GF-D8 (cell line): Measurements from ENCODE around the gene VAMP1.
"Not testable (repeated sequence)": the region's sequence is repeated elsewhere in the genome, so short reads cannot be mapped to it uniquely, and the experiment has no call there.

Experiments
- DNase-seq: peaks from one replicate; lab custom pipeline; 2025; lab: John Stamatoyannopoulos, UW

VAMP1 gene, protein sequence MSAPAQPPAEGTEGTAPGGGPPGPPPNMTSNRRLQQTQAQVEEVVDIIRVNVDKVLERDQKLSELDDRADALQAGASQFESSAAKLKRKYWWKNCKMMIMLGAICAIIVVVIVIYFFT

DNA sequence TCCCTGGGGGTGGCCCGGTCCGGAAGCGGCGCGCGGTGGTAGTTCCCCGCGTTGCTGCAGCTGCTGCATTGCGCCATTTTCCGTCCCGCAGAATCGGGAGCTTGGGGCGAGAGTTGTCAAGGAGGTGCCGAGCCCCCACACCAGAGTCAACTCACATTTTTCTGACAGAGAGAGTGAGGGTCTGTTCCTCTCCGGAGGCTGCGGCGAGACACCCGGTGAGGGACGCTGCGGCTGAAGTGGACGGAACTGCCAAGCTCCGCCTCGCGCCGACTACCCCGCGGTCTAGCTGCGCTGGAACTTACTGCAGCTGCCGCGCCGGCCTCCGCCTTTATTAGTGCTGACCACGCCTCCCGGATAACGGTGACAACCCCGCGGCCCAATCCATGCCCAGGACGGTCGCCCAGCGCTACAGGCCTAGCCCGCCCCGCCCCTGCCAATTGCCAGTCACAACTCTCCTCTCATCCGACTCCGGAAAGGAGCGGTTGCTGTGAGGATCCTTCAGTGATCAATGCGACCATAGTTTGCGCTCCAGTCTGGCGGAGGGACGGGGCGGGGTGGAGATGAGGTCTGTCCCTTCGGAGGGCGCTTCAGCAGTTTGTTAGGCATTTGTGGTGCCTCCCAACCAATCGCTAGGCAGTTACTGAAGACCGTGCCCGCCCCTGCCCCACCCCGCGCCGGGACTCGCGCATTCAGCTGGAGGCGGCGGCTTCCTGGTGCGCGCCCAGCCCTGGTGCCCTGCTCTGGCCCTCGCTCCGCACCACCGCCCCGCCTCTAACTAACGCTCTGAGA, at the start of gene VAMP1:
VAMP1 (minus strand) TSS at position 303 of the 789 bp plus-strand sequence; CDS start at position 157, 146 bp downstream.
- peak; percentile 91 for DNase-seq

DNA sequence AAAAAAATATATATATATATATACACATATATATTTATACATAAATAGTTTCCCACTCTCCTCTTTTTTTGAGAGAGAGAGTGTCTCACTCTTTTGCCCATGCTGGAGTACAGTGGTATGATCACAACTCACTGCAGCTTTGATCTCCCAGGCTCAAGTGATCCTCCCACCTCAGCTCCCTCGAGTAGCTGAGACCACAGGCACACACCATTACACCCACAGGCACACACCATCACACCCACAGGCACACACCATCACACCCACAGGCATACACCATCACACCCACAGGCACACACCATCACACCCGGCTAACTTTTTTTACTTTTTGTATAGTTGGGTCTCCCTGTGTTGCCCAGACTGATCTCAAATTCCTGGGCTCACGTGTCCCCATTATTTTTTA, 49.7 kb upstream of the VAMP1 start:
- DNase-seq, result no peak

DNA sequence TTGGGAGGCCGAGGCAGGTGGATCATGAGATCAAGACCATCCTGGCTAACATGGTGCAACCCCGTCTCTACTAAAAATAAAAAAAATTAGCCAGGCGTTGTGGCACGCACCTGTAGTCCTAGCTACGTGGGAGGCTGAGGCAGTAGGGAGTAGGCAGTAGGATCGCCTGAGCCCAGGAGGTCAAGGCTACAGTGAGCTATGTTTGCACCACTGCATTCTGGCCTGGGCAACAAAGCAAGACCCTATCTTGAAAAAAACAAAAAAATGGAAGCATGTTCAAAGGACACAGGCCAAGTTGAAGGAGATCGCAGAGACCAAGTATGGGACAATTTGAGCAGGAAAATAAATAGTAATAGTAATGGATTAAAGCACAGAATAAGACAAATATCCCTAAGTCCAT, 37.6 kb upstream of the VAMP1 start:
- DNase-seq, result no peak

DNA sequence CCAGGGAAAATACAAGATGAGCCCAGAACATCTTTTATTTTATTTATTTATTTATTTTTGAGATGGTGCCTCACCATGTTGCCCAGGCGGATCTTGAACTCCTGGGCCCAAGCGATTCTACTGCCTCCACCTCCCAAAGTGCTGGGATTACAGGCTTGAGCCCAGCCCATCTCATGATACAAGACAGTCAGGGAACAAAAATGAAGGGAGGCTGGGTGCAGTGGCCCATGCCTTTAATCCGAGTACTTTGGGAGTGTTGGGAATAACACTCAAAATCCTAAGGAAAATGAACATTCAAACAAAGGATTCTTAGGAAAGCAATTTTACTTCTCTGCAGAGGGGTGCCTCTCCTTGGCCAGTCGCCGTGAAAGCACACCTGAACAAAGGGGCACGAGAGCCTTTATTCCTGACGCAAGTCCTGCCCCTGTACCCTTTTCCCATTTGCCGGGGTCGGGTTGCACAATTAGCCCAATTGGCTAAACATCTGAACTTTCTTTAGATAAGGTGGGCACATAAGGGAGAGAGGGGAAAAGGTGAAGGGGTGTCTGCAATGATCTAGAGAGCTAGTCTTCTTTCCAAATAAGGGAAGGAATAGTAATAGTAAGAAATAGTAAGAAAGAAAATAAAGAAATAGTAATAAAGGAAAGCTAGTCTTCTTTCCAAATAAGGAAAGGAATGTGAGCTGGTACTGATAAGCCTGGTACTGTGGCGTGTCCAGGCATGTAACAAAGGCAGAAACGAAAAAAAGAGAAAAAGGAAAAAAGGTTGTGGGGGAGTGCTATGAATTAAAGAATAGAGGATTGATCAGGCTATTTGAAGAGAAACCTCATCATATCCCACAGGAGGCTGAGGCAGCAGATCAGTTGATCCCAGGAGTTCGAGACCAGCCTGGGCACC, 36.9 kb upstream of the VAMP1 start:
- no peak for DNase-seq

DNA sequence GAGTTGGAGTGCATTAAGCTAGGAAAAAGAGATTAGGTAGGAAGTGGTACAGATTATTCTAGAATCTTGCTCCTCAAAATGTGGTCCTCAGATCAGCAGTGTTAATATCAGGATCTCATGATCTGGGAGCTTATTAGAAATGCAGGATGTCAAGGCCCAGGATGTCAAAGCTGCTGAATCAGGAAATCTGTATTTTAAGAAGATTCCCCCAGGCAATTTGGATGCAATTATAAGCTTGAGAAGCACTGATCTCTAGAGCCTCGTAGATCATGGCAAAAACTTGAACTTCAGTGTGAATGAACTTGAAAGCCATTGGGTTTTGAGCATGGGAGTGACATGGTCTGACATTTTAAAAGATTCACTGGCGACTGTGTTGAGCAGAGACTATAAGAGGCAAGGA, 30.0 kb upstream of the VAMP1 start:
- no peak for DNase-seq

DNA sequence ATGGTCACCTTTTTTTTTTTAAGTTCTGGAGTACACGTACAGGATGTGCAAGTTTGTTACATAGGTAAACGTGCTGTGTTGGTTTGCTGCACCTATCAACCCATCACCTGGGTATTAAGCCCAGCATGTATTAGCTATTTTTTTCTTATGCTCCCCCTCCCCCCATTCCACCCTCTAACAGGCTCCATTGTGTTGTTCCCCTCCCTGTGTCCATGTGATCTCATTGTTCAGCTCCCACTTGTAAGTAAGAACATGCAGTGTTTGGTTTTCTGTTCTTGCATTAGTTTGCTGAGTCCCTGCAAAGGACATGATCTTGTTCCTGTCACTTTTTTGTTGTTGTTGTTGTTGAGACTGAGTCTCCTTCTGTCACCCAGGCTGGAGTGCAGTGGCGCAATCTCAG, 26.8 kb upstream of the VAMP1 start:
- DNase-seq, result not testable (repeated sequence)

DNA sequence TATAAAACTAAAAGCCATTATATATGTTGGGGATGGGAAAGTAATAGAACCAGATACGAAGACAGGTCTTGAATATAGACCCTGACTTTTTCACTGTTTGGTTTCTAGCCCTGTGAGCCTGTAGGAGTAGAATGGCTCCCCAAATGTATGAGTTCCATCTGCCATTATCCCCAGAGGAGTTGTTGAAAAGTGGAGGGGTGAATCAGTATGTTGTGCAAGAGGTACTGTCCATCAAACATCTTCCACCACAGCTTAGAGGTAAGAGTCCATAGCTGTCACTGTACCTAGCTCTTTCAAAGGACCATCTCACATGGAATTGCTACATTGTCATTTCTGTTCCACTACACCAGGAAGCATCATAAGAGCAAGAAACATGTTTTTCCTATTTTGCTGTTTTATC, 24.5 kb upstream of the VAMP1 start:
- no peak for DNase-seq

DNA sequence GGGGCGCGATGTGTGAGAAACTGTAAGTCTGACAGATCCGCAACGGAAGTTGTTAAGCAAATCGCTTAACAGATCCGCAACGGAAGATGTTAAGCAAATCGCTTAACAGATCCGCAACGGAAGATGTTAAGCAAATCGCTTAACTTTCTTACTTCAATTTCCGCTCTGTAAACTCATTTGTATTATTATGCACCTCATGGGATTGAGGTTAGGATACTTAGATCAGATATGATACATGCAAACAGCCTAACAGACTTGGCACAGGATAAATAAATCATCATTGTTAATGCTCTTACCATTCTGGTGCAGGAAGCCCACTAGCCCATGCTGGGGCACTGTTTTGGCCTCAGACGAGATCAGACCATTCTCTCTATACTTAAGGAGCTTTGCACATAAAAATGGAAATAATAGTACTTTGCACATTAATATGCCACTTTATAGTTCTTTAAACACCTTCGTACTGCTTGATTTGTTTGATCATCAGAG, 23.8 kb upstream of the VAMP1 start:
- DNase-seq, result peak; percentile 89

DNA sequence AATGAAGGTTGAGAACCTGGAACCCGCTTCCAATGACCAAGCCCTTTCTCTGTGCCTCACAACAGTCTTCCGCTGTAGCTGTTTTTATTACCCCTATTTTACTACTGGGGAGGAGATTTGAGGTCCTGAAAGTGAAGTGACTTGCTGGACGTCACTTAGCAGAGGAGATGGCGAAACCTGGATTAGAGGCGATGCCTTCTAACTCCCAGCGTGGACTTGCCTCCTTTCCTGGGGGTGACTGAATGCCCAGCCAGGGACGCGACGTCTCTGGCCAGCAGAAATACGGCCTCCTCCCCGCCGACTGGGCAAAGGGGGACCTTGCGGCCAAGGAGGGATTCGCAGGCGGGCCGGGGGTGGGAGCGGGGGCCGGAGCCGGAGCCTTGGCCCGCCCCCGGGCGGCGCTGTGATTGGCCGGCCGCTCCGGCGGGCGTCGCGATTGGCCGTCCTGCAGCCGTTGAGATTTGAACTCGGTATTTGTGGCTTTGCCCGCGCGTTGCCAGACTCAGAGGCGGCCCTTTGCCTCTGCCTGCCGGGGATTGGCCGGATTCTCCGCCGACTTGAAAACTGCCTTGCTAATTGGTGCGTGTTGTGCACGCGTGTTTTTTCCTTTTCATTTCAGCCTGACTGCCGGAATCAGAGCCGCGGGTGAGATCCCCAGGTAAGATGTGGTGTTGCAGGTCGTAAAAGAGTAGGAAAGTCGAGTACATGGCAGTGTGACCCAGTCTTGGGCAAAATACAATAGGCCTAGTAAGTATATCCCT, 23.2 kb upstream of the VAMP1 start, which contains the start of gene NCAPD2:
NCAPD2 (plus strand) TSS at position 606 of the 761 bp plus-strand sequence. CDS start 997 bp downstream, outside the sequence.
- peak; percentile 92 for DNase-seq

DNA sequence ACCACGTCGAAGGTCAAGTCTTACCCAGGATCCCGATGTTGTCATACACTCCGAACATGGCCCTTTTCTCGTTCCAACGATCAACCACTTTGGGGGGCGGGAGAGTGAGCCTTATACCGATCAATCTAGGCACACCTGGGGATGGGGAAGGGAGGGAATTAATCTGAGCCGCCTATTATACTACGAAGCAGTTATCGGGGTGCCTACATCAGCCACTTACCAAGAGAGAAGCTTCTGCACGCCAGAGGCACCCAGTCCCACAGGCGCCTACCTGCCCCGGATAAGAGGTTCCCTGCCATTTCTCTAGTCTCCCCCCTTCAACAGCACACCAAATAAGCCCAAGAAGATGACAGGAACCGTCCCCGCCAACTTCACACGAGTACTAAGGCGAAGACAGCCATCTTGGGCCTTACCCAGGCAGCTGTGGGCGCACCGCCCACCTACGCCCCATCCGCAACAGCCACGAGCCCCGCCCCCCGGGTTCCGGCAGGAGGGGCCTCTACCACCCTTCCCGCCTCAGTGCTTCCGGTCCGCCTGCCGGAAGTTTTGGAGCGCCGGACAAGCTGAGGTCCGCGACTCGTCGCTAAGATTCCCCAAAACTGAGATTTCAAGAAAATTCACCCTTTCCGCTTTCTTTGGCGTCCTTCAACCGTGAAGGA, 22.5 kb upstream of the VAMP1 start, which contains the start of gene MRPL51:
MRPL51 (minus strand) TSS at position 425 of the 659 bp plus-strand sequence; CDS start at position 299, 126 bp downstream.
- DNase-seq, result peak; percentile 79

DNA sequence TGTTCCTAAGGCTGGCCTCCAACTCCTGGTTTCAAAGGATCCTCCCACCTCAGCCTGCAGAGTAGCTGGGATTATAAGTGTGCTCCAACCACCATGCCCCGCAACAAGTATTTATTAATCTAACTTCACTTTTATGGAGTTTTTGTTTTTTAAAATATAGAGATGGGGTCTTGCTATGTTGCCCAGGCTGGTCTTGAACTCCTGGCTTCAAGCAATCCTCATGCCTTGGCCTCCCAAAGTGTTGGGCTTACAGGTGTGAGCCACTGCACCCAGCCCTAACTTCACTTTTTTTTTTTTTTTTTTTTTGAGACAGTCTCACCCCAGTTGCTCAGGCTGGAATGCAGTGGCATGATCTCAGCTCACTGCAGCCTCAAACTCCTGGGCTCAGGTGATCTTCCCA, 20.2 kb upstream of the VAMP1 start:
- DNase-seq, result not testable (repeated sequence)

DNA sequence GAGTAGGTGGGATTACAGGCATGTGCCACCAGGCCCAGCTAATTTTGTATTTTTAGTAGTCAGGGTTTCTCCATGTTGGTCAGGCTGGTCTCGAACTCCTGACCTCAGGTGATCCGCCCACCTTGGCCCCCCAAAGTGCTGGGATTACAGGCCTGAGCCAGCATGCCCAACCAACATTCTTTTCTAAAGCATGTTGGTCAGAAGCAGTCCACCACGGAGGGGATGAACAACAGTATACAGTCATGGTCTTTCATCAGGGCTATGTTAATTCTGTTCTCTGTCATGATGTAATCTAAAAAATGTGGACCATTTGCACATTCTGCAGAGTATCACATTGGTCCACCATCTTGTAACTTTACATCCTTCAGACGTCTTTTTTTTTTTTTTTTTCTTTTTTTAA, 19.0 kb upstream of the VAMP1 start:
- DNase-seq, result no peak

DNA sequence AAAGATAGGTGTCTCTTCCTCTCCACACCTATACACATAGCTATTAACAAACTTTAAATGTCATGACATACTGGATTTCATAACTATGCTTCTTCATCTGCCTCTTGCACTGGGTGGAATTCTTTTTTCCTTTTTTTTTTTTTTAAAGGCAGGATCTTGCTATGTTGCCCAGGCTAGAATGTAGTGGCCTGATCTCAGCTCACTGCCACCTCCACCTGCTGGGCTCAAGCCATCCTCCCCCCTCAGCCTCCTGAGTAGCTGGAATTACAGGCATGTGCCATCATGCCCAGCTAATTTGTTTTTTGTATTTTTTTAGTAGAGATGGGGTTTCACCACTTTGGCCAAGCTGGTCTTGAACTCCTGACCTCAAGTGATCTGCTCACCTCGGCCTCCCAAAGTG, 17.8 kb upstream of the VAMP1 start:
- no peak for DNase-seq

DNA sequence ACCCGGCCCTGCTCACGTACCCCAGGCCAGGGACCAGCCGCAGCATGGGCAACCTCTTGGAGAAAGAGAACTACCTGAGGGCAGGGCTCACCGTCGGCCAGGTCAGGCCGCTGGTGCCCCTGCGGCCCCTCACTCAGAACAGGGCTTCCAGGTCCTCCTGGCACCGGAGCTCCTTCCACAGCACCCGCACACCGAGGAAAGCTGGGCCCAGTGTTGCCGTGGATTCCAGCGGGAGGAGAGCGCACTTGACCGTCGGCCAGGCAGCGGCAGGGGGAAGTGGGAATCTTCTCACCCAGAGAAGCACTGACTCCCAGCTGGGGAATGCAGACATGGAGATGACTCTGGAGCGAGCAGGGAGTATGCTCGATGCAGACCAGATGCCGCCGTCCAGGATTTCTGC, 7.9 kb upstream of the VAMP1 start:
- DNase-seq, result no peak

DNA sequence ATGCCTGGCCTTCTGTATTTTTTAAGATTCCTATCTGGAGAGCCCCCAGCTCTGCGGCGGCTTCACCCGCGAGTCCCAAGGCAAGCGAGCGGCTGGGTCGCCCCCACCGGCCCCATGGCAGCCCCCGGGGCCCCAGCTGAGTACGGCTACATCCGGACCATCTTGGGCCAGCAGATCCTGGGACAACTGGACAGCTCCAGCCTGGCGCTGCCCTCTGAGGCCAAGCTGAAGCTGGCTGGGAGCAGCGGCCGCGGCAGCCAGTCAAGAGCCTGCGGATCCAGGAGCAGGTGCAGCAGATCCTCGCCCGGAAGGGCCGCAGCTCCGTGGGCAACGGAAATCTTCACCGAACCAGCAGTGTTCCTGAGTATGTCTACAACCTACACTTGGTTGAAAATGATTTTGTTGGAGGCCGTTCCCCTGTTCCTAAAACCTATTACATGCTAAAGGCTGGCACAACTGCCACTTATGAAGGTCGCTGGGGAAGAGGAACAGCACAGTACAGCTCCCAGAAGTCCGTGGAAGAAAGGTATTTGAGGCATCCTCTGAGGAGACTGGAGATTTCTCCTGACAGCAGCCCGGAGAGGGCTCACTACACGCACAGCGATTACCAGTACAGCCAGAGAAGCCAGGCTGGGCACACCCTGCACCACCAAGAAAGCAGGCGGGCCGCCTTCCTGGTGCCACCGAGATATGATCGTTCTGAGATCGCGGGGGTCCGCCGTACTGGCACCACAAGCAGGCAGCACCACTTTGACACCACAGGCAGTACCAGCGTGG, 7.3 kb upstream of the VAMP1 start:
- DNase-seq, result not testable (repeated sequence)

DNA sequence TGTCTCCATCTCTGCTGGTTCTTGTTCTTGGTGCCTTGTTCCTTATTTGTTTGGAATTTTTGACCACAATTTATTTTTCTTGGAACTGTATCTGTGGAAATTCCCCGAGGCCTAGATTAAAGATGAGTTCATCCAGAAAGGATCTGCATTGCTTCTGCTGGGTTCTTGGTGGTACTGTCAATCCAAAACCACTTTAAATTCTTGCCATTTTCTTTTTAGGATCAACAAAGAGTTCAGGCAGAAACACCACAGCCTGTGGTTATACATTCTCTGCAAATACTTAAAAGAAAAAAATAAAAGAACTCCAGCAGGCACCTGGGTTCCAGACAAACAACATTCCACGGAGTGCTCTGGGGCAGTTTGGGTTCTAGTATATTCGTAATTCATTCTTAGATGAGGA, 6.0 kb upstream of the VAMP1 start:
- DNase-seq, result no peak

DNA sequence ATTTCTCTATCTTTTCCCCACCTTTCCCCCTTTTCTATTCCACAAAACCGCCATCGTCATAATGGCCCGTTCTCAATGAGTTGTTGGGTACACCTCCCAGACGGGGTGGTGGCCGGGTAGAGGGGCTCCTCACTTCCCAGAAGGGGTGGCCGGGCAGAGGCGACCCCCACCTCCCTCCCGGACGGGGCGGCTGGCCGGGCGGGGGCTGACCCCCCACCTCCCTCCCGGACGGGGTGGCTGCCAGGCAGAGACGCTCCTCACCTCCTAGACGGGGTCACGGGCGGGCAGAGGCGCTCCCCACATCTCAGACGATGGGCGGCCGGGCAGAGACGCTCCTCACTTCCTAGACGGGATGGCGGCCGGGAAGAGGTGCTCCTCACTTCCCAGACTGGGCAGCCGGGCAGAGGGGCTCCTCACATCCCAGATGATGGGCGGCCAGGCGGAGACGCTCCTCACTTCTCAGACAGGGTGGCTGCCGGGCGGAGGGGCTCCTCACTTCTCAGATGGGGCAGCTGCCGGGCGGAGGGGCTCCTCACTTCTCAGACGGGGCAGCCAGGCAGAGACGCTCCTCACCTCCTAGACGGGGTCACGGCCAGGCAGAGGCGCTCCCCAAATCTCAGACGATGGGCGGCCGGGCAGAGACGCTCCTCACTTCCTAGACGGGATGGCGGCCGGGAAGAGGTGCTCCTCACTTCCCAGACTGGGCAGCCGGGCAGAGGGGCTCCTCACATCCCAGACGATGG, 4.9 kb upstream of the VAMP1 start:
- not testable (repeated sequence) for DNase-seq

DNA sequence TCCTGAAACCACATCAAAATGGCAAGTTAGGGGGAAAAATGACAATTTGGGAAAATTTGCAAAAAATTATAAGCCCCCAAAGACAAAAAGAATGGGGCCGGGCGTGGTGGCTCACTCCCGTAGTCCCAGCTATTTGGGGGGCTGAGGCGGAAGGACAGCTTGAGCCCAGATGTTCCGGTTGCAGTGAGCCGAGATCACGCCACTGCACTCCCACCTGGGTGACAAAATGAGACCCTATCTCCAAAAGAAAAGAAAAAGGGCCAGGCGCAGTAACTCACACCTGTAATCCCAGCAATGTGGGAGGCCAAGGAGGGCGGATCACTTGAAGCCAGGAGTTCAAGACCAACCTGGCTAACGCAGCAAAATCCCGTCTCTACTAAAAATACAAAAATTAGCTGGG, 2.0 kb upstream of the VAMP1 start:
- no peak for DNase-seq

DNA sequence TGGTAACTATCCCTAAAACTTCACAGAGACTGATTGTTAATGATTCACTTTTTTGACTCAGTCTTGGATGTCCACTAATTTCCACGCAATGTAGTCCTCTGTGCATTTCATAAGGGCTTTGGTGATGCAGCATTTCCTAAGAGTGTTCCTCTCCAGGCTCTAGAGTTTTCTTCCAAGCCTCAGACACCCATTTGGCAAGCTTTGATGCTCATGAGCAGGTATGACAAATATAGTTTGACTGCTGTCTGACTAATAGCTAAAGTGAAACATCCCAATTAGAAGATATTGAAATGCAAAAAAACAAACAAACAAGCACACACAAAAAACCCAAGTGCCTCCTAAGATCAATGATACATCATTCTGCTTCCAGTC, 1.5 kb upstream of the VAMP1 start:
- no peak for DNase-seq
